KMS-11 (cell line): ENCODE measurements around the gene TDRD9.

Experiments
- H2AFZ ChIP-seq: fragments of 200-600 bp; sonication (generic); 2 replicates; pipeline ENCODE4 v1.6.1; 2016; ENCODE audit warnings: antibody characterized with exemption, mixed run types, low read depth
- H3K27ac ChIP-seq: fragments of 200-600 bp; sonication (generic); 2 replicates; pipeline ENCODE4 v1.6.1; 2016; ENCODE audit warnings: mild to moderate bottlenecking, mixed run types
- H3K27me3 ChIP-seq: fragments of 200-600 bp; sonication (generic); 2 replicates; pipeline ENCODE4 v1.6.1; 2017; ENCODE audit warnings: mild to moderate bottlenecking, low read depth, mixed run types, moderate library complexity; ENCODE audit not compliant: insufficient read depth
- H3K36me3 ChIP-seq: fragments of 200-600 bp; sonication (generic); 2 replicates; pipeline ENCODE4 v1.6.1; 2017; ENCODE audit warnings: mild to moderate bottlenecking, mixed run types; ENCODE audit not compliant: insufficient read depth
- H3K4me1 ChIP-seq: fragments of 200-600 bp; sonication (generic); 2 replicates; pipeline ENCODE4 v1.6.1; 2016; ENCODE audit warnings: mild to moderate bottlenecking, low read depth, mixed run types; ENCODE audit not compliant: poor library complexity, severe bottlenecking
- H3K4me2 ChIP-seq: fragments of 200-600 bp; sonication (generic); 2 replicates; pipeline ENCODE4 v1.7.0; 2016; ENCODE audit warnings: mild to moderate bottlenecking, mixed run types
- H3K4me3 ChIP-seq: fragments of 200-600 bp; sonication (generic); IDR thresholded peaks from 2 replicates; pipeline ENCODE4 v1.6.1; 2017; ENCODE audit warnings: low read depth, low read length, mixed read lengths; ENCODE audit not compliant: insufficient read depth
- H3K79me2 ChIP-seq: fragments of 200-600 bp; sonication (generic); 2 replicates; pipeline ENCODE4 v1.6.1; 2016; ENCODE audit warnings: low read depth, mixed run types; ENCODE audit not compliant: insufficient read depth
- H3K9ac ChIP-seq: fragments of 200-600 bp; sonication (generic); 2 replicates; pipeline ENCODE4 v1.6.1; 2016; ENCODE audit warnings: mild to moderate bottlenecking, mixed run types
- H4K20me1 ChIP-seq: fragments of 200-600 bp; sonication (generic); 2 replicates; pipeline ENCODE4 v1.6.1; 2016; ENCODE audit warnings: mild to moderate bottlenecking, mixed run types; ENCODE audit not compliant: insufficient read depth
- TF ChIP-seq, protein P1 (sequence below): fragments of 200-600 bp; sonication (generic); conservative IDR thresholded peaks from 2 replicates; pipeline ENCODE4 v1.6.1; 2017; ENCODE audit warnings: low read depth, mild to moderate bottlenecking, antibody characterized with exemption, low read length, moderate library complexity, mixed read lengths

Gene TDRD9

DNA sequence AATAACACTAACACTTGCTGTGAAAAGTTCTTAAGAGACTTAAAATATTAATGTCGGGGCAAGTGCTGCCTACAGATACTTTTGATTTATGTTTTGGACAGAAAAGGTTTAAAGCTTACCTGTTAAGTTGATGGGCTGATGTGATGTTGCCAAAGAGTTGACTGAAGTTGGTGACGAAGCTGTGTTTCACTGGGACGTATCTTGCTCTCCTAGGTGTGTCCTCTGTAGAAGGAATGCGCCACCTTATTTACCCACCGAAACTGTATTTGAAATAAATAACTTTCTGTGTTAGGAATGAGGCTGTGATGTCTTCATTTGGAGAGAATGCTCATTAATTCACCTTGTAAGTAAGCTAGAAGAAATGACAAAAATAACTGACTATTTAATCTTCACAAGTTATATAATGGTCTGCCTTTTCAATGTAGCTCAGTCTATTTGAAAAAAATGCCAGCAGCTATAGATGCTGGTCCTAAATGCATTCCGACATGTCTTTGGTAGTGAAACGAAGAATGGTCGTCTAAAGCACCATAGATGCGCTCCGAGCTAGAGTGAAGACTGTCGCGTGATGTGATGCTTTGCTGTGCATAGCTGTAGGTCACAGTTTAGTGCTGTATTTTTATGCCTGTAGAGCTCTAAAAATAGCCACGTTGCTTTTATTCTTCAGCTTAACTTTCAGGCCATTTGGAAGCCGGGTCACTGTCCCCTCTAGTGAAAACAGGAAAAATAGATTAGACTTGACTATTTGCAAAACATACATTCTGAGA lies 13.9 kb downstream of the TDRD9 start, which contains the start of gene RD3L:
RD3L (minus strand) TSS at position 557 of the 764 bp plus-strand sequence. CDS start 834 bp downstream, outside the sequence.
- no peaks in the 10 kb centered on the region for H3K36me3 ChIP-seq
- no peak within 1 kb of the TSS for H3K9ac ChIP-seq
- no peaks in the 10 kb centered on the region for H3K79me2 ChIP-seq
- TF ChIP-seq, protein P1, sequence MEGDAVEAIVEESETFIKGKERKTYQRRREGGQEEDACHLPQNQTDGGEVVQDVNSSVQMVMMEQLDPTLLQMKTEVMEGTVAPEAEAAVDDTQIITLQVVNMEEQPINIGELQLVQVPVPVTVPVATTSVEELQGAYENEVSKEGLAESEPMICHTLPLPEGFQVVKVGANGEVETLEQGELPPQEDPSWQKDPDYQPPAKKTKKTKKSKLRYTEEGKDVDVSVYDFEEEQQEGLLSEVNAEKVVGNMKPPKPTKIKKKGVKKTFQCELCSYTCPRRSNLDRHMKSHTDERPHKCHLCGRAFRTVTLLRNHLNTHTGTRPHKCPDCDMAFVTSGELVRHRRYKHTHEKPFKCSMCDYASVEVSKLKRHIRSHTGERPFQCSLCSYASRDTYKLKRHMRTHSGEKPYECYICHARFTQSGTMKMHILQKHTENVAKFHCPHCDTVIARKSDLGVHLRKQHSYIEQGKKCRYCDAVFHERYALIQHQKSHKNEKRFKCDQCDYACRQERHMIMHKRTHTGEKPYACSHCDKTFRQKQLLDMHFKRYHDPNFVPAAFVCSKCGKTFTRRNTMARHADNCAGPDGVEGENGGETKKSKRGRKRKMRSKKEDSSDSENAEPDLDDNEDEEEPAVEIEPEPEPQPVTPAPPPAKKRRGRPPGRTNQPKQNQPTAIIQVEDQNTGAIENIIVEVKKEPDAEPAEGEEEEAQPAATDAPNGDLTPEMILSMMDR: no peak
- H2AFZ ChIP-seq: no peak within 1 kb of the TSS
- no peaks in the 10 kb centered on the region for H3K4me1 ChIP-seq
- H4K20me1 ChIP-seq: no peaks in the 10 kb centered on the region
- H3K27ac ChIP-seq: no peak within 1 kb of the TSS
- no peak within 1 kb of the TSS for H3K4me3 ChIP-seq
- no peaks in the 10 kb centered on the region for H3K27me3 ChIP-seq
- H3K4me2 ChIP-seq: no peak within 1 kb of the TSS

DNA sequence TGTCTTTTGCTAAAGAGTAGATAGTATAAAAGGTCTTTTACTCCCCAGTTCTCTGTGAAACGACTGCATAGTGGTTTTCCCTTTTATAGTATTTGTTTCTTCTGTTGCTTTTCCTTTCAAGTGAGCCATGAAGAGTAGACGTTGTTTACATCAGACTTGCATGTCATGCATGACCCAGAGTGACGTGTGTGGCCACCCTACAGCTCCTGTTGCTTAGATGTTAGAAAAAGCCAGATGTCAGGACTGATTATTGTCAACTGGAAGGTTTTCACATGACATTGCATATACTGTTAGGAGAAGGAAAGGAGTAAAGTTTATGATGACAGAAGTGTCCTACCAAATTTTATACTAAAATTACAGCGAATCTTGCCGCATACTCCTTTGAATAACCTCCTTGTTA lies 15.4 kb downstream of the TDRD9 start:
- TF ChIP-seq, protein P1: no peak
- Histone ChIP-seq H3K4me3 (no peak overlapping the region), H3K27ac (no peak overlapping the region), H2AFZ (no peak overlapping the region), H3K4me1 (no peaks in the 10 kb centered on the region), H3K79me2 (no peaks in the 10 kb centered on the region), H3K9ac (no peak overlapping the region), H4K20me1 (no peaks in the 10 kb centered on the region), H3K36me3 (no peaks in the 10 kb centered on the region), H3K27me3 (no peaks in the 10 kb centered on the region), H3K4me2 (no peak overlapping the region)

DNA sequence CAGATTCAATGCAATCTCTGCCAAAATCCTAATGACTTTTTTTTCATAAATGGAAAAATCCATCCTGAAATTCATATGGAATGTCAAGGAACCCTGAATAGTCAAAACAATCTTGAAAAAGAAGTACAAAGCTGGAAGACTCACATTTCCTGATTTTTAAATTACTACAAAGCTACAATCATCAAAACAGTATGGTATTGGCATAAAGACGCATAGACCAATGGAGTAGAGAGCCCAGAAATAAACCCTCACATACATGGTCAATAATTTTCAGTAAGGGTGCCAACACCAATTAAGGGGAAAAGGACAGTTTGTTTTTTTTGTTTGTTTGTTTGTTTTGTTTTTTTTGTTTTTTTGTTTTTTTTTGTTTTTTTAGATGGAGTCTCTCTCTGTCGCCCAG lies 18.7 kb downstream of the TDRD9 start:
- Histone ChIP-seq H4K20me1 (no peaks in the 10 kb centered on the region), H2AFZ (no peak overlapping the region), H3K4me2 (no peak overlapping the region), H3K79me2 (no peaks in the 10 kb centered on the region), H3K27ac (no peak overlapping the region), H3K27me3 (no peaks in the 10 kb centered on the region), H3K9ac (no peak overlapping the region), H3K4me3 (no peak overlapping the region), H3K36me3 (no peaks in the 10 kb centered on the region), H3K4me1 (no peaks in the 10 kb centered on the region)
- TF ChIP-seq, protein P1: no peak

DNA sequence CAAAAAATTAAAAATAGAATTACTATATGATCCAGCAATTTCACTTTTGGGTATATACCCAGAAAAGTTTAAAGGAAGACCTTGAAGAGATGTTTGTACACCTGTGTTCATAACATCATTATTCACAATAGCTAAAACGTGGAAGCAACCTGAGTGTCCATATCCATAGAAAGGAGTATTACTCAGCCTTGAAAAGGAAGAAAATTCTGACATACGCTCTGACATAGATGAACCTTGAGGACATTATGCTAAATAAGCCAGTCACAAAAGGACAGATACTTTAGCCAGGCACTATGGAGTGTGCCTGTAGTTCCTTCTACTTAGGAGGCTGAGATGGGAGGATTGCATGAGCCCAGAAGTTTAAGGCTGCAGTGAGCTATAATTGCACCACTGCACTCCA lies 20.2 kb downstream of the TDRD9 start:
- Histone ChIP-seq H2AFZ (no peak overlapping the region), H3K9ac (no peak overlapping the region), H3K27me3 (no peaks in the 10 kb centered on the region), H3K4me3 (no peak overlapping the region), H3K4me2 (no peak overlapping the region), H3K4me1 (no peaks in the 10 kb centered on the region), H3K27ac (no peak overlapping the region), H3K36me3 (no peaks in the 10 kb centered on the region), H4K20me1 (no peaks in the 10 kb centered on the region), H3K79me2 (no peaks in the 10 kb centered on the region)
- TF ChIP-seq, protein P1: no peak
